Brain microvascular endothelial cell (primary cell): ENCODE results near the gene CLEC16A.

Source experiments
- DNase-seq: peaks from one replicate; pipeline ENCODE4 v3.0.0-alpha.2; 2020
- H3K27ac ChIP-seq: fragments of 250-450 bp; sonication (Bioruptor Pico); 2 replicates; pipeline ENCODE4 v1.5.1; 2020; ENCODE audit warnings: mild to moderate bottlenecking, moderate library complexity
- H3K27me3 ChIP-seq: fragments of 250-450 bp; sonication (Bioruptor Pico); replicated peaks from 2 replicates; pipeline ENCODE4 v1.5.1; 2020; ENCODE audit warnings: mild to moderate bottlenecking
- H3K36me3 ChIP-seq: fragments of 250-450 bp; sonication (Bioruptor Pico); replicated peaks from 2 replicates; pipeline ENCODE4 v1.5.1; 2020; ENCODE audit warnings: mild to moderate bottlenecking
- H3K4me3 ChIP-seq: 2 replicates; pipeline ENCODE4 v1.5.1; 2011; ENCODE audit warnings: low read depth, mild to moderate bottlenecking, control low read depth, low read length, moderate library complexity
- in situ Hi-C: cut with HindIII; loops from 2 replicates; pipeline ENCODE4 v1.10.0; 2017; ENCODE audit warnings: low sequenced_read_pairs, low pct_ligation_motif_present
- TF ChIP-seq, protein P1 (sequence below): IDR thresholded peaks from 2 replicates; pipeline ENCODE4 v1.5.1; 2011; ENCODE audit warnings: low read depth, mild to moderate bottlenecking, moderate library complexity, low read length, control low read depth, inconsistent platforms; ENCODE audit errors: missing control alignments

The CLEC16A gene

GRCh38 chr16:11064202-11064540 lies 119.8 kb downstream of the CLEC16A start:
- no peak for DNase-seq
- peaks cover 6% of the 10 kb centered on the region for H3K36me3 ChIP-seq
- in situ Hi-C loops = no loop called here
- H3K27me3 ChIP-seq = no peaks in the 10 kb centered on the region
- no peak overlapping the region for H3K4me3 ChIP-seq
- TF ChIP-seq, protein P1, sequence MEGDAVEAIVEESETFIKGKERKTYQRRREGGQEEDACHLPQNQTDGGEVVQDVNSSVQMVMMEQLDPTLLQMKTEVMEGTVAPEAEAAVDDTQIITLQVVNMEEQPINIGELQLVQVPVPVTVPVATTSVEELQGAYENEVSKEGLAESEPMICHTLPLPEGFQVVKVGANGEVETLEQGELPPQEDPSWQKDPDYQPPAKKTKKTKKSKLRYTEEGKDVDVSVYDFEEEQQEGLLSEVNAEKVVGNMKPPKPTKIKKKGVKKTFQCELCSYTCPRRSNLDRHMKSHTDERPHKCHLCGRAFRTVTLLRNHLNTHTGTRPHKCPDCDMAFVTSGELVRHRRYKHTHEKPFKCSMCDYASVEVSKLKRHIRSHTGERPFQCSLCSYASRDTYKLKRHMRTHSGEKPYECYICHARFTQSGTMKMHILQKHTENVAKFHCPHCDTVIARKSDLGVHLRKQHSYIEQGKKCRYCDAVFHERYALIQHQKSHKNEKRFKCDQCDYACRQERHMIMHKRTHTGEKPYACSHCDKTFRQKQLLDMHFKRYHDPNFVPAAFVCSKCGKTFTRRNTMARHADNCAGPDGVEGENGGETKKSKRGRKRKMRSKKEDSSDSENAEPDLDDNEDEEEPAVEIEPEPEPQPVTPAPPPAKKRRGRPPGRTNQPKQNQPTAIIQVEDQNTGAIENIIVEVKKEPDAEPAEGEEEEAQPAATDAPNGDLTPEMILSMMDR = no peak
- no peak overlapping the region for H3K27ac ChIP-seq

DNA sequence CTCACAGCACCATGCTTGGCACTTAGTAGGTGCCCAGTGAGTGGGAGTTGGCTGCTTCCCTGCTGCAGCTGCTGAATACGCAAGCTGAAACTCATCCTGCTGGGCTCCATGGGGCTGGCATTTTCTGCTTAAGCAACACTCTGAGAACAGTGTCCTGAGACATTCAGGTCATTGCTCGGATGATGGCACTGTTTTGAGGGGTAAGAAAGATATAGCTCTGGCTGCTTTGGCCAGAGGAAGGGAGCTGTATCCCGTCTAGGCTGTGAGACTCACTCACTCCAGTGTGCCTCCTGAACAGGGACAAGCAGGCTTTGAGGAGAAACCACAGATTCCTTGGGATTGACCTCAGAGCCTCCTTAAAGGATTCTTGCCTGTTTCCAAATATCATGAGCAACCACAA lies 120.5 kb downstream of the CLEC16A start:
- TF ChIP-seq, protein P1 = no peak
- Histone ChIP-seq H3K4me3 (no peak overlapping the region), H3K36me3 (peaks cover 6% of the 10 kb centered on the region), H3K27ac (no peak overlapping the region), H3K27me3 (no peaks in the 10 kb centered on the region)
- DNase-seq = no peak
- in situ Hi-C loops = no loop called here

DNA sequence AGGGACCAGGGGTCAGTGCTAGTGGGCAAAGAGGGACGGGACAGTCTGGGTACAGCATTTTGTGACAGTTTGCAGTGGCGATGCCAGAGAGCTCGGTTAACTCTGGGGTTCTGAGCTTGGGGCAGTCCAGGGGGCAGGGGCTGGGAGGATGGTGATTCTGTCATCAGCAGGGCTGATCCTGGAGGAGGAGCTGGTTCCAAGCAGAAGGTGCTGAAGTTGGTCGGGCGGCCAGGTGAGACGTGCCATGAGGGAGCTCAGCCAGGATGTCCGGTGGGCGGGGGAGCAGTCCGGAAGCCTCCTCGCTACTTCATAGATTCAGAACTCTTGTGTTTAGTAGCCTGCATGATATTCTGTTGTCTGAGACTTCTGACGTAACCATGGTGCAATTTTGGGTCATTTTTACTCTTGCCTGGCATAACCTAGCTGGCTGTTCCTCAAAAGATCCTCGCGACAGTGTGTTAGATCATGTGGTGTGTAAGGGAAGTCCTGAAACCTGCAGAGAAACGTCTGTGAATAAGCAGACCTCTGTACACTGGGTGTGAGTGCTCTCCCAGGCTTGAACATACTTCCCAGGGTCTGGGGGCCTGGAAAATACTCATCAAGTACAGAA lies 122.0 kb downstream of the CLEC16A start:
- H3K36me3 ChIP-seq = peaks cover 6% of the 10 kb centered on the region
- DNase-seq = no peak
- in situ Hi-C loops = no loop called here
- H3K27ac ChIP-seq = no peak overlapping the region
- no peaks in the 10 kb centered on the region for H3K27me3 ChIP-seq
- TF ChIP-seq, protein P1 = no peak
- no peak overlapping the region for H3K4me3 ChIP-seq

- TF ChIP-seq, protein P1 = no peak
- Histone ChIP-seq H3K36me3 (peaks cover 3% of the 10 kb centered on the region), H3K27ac (no peak overlapping the region), H3K27me3 (no peaks in the 10 kb centered on the region), H3K4me3 (no peak overlapping the region)
- DNase-seq = no peak
- in situ Hi-C loops = no loop called here
Observed at GRCh38 chr16:11067266-11067665, 122.9 kb downstream of the CLEC16A start.

DNA sequence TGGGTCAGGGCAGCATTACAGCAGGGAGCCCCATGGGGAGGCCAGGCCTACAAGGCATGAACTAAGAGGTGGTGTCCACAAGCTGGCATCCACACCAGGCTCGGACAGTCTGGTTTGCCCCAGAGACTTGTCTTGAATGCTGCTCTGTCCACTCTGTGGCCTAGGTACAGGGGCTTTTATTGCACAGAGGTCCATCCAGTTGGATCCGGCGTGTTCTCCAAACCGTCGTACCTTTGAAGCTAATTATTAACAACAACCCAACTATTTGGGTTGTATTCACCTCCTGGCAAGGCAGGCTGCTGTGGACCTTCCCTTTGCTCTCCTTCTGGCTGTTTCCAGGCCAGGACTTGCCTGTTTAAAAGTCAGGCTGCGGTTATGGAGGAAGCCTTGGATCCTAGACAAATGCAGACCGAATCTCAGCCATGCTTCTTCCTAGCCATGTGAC lies 123.4 kb downstream of the CLEC16A start:
- TF ChIP-seq, protein P1 = no peak
- H3K4me3 ChIP-seq = no peak overlapping the region
- no peak for DNase-seq
- no peak overlapping the region for H3K27ac ChIP-seq
- H3K36me3 ChIP-seq = peaks cover 3% of the 10 kb centered on the region
- no peaks in the 10 kb centered on the region for H3K27me3 ChIP-seq
- in situ Hi-C loops = no loop called here

GRCh38 chr16:11071829-11072228 lies 127.5 kb downstream of the CLEC16A start:
- DNase-seq = no peak
- in situ Hi-C loops = no loop called here
- TF ChIP-seq, protein P1 = no peak
- Histone ChIP-seq H3K4me3 (no peak overlapping the region), H3K36me3 (no peaks in the 10 kb centered on the region), H3K27ac (no peak overlapping the region), H3K27me3 (no peaks in the 10 kb centered on the region)
